Prostate gland (tissue), 2 donors: Measurements from ENCODE around the gene CDR2L.

Source experiments
- CTCF ChIP-seq, 4 experiments: fragments of 200-600 bp in 2 of 4; fragments of 450-650 bp in 2 of 4; sonication (generic) in 2 of 4; IDR thresholded peaks; 1 replicate in 3 of 4; 2 replicates in 1 of 4; pipeline ENCODE4 v1.5.1; 2016 to 2019; ENCODE audit warnings: antibody characterized with exemption in 4 of 4, mild to moderate bottlenecking in 2 of 4, moderate library complexity in 2 of 4
- POLR2AphosphoS5 ChIP-seq: sonication (generic); formaldehyde crosslinking; IDR thresholded peaks from one replicate; pipeline ENCODE4 v1.6.1; 2017; ENCODE audit warnings: antibody characterized with exemption

- TF ChIP-seq CTCF (IDR thresholded peaks at IDR 0.05) (no peak), POLR2AphosphoS5 (no peak)
Measured at GRCh38 chr17:74959826-74960515, 27.5 kb upstream of the CDR2L start.
